Coronary artery (tissue), 2 donors: ENCODE results near the gene TGFBR2.
A peak's percentile ranks its signal among the peaks of the same experiment; 100 is the strongest.

Experiments used
- DNase-seq: peaks from one replicate; pipeline ENCODE4 v3.0.0-alpha.2; 2017; ENCODE audit warnings: low spot score
- H3K27ac ChIP-seq, 2 donors: fragments of 200-600 bp; sonication (generic); one replicate each; pipeline ENCODE4 v1.5.1; 2016 to 2019
- H3K4me3 ChIP-seq: fragments of 200-600 bp; sonication (generic); 2 replicates; pipeline ENCODE4 v1.5.1; 2016; ENCODE audit warnings: mild to moderate bottlenecking, moderate library complexity
- CTCF ChIP-seq: fragments of 200-600 bp; sonication (generic); IDR thresholded peaks from one replicate; pipeline ENCODE4 v1.5.1; 2019; ENCODE audit warnings: antibody characterized with exemption

The TGFBR2 gene

GRCh38 chr3:30641416-30642251, 35.2 kb downstream of the TGFBR2 start:
- TF ChIP-seq CTCF, result no peak
- DNase-seq, result no peak
- Histone ChIP-seq H3K4me3 (no peak overlapping the region), H3K27ac (peak overlapping the region; percentile 30 to 71)

DNA sequence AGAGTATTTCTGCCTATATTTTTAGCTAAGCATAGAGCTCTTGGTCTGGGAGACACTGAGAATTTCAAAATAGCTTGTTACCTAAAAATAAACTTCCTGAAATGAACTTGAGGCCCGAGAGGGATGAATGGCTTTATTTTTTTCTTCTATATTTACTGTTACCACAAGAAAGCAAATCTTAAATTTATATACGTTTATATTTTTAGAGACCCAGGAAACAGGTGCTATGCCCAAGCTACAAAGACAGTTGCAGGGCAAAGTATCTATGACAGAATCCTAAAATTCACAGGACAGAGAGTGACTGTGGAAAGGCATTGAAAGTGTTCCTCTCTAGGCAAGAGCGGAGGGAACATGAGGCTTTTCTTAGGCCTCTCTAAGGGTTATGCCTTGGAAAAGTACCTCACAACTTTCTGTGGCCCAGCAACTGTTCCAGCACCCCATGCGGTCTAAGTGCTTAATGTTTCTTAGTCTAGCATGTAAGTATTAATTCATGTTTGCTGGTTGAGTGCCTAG, 36.5 kb downstream of the TGFBR2 start:
- Histone ChIP-seq H3K4me3 (peak overlapping the region; percentile 4), H3K27ac (peak overlapping the region; percentile 60 to 71)
- TF ChIP-seq CTCF, result no peak
- DNase-seq, result no peak

GRCh38 chr3:30643763-30644462, 37.5 kb downstream of the TGFBR2 start:
- Histone ChIP-seq H3K27ac (peak overlapping the region; percentile 60 to 71), H3K4me3 (no peak overlapping the region)
- no peak for TF ChIP-seq CTCF
- no peak for DNase-seq

- peak overlapping the region; percentile 60 to 71 for H3K27ac ChIP-seq
- no peak for DNase-seq
- no peak for TF ChIP-seq CTCF
- no peak overlapping the region for H3K4me3 ChIP-seq
Measured at GRCh38 chr3:30644615-30645014, 38.2 kb downstream of the TGFBR2 start.

- no peak for TF ChIP-seq CTCF
- Histone ChIP-seq H3K4me3 (no peak overlapping the region), H3K27ac (peak overlapping the region in 1 of 2 donors; percentile 71)
- DNase-seq, result no peak
Measured at GRCh38 chr3:30645077-30645476, 38.7 kb downstream of the TGFBR2 start.

DNA sequence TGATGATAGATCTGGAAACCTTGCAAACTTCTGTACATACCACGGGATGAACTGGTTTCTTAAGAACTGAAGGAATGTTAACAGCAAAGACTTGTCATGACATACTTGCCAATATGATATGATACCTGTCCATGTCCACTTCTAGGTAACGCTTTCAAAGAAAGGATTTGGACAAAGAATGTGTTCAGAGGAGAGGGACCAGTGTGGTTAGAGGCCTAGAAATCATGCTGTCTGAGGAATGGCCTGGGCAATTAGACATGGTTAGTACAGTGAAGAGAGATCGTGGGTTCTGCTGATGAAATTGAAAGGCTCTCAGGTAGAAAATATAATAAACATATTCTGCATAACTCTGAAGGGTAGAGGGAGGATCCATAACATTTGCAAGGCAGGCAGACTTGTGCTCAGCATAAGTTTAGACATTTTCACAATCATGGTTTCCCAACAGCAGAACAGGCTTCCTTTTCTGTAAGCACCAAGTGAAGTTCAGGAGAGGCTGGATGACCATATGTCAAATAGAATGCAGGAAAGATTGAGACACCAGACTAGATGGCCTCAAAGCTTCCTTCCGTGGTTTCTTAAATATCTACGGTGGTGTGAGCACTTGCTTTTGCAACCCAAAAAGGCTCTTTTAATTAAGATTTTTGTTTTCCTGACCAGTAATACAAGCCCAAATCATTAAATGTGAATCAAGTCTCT, 39.9 kb downstream of the TGFBR2 start:
- DNase-seq, result no peak
- Histone ChIP-seq H3K4me3 (no peak overlapping the region), H3K27ac (peak overlapping the region in 1 of 2 donors; percentile 35)
- no peak for TF ChIP-seq CTCF
